ENCODE measurements around the gene IFNLR1. TPM values are rescaled to one million over a fixed set of nuclear protein-coding genes. Genes with fewer than 3 reads are reported as not detected.

Gene IFNLR1
- total RNA-seq, 1 experiment from 2014 or later, result 9.6 TPM

DNA sequence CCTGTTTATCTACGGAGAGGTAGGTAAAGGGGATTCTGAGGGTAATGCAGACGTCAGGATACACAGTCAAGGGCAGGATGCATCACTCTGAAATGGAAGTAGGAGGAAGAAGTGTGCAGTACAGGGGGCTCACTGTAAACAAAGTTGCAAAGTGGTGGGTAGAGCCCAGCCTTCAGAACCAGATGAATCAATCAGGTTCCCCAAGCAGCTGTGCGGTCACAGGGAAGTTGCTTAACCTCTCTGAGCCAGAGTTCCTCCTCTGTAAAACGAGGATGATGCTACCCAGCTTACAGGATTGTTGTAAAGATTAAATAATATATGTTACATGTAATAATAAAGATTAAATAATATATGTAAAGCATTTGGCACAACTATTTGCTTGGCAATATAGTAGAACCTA is 61.6 kb downstream of the IFNLR1 start:
- Mint-ChIP-seq H3K27ac (no peak overlapping the region), H3K4me3 (no peak overlapping the region), H3K36me3 (ENCODE audit: insufficient read depth in 1 of 3, low read depth in 3 of 3) (peaks cover 0 to 8% (median 2%) of the 10 kb centered on the region in 3 experiments; a peak in 1 of 7 replicates), H3K27me3 (ENCODE audit: low read depth) (no peaks in the 10 kb centered on the region), H3K9me3 (peaks cover 0 to 9% of the 10 kb centered on the region in 2 experiments; a peak in 1 of 5 replicates), H3K4me1 (peaks cover 14 to 16% of the 10 kb centered on the region in 2 experiments)
- Histone ChIP-seq H4K91ac (ENCODE audit: insufficient read length, low read depth, low read length) (no peak overlapping the region), H3K56ac (ENCODE audit: insufficient read length, low read depth, low read length) (no peak overlapping the region), H3K79me1 (ENCODE audit: insufficient read depth, low read depth, low read length, poor library complexity, severe bottlenecking) (no peaks in the 10 kb centered on the region), H3K14ac (ENCODE audit: insufficient read depth, low read length) (no peak overlapping the region), H4K8ac (replicated peaks; ENCODE audit: insufficient read length, low read depth, low read length) (no peak overlapping the region), H3K23ac (ENCODE audit: insufficient read length, low read depth, low read length) (no peak overlapping the region), H3K23me2 (ENCODE audit: insufficient read length, low read depth, low read length, poor library complexity, severe bottlenecking) (no peaks in the 10 kb centered on the region), H3K27me3 (ENCODE audit: insufficient read depth, low read length) (no peaks in the 10 kb centered on the region), H4K5ac (ENCODE audit: insufficient read length, low read depth, low read length) (no peak overlapping the region), H3K9me3 (ENCODE audit: control insufficient read depth, low read depth, low read length) (no peaks in the 10 kb centered on the region), H3K4ac (ENCODE audit: low read depth, low read length) (no peak overlapping the region), H2BK5ac (ENCODE audit: insufficient read length, low read length) (no peak overlapping the region), H3K4me2 (ENCODE audit: insufficient read depth, insufficient read length, low read length) (no peak overlapping the region), H2BK12ac (ENCODE audit: insufficient read length, low read depth, low read length) (no peak overlapping the region), H2AFZ (ENCODE audit: low read length) (no peak overlapping the region), H2BK20ac (ENCODE audit: low read depth, low read length, poor library complexity, severe bottlenecking) (no peak overlapping the region), H3T11ph (ENCODE audit: low read length) (no peak overlapping the region), H3K9ac (ENCODE audit: extremely low read depth, insufficient read length, low read length) (no peak overlapping the region), H3K27ac (ENCODE audit: insufficient read length, low read depth, low read length) (no peak overlapping the region), H3K79me2 (ENCODE audit: insufficient read depth, low read length) (no peaks in the 10 kb centered on the region), H3K4me1 (ENCODE audit: insufficient read depth, low read length) (no peaks in the 10 kb centered on the region), H2BK15ac (ENCODE audit: low read depth, low read length) (no peak overlapping the region), H2AK5ac (ENCODE audit: insufficient read length, low read length) (no peak overlapping the region), H2BK120ac (ENCODE audit: low read depth, low read length, poor library complexity, severe bottlenecking) (no peak overlapping the region), H3K18ac (ENCODE audit: insufficient read length, low read depth, low read length) (no peak overlapping the region), H4K20me1 (ENCODE audit: control insufficient read depth, insufficient read depth, insufficient read length) (no peaks in the 10 kb centered on the region)
- no peak for DNase-seq
- TF ChIP-seq CTCF (conservative IDR thresholded peaks at IDR 0.05), result no peak
- WGBS (ENCODE audit: extremely low coverage, insufficient read length, low lambda C conversion rate), result no CpG with 5 or more reads among the region's 4 CpGs

Measured in H9 (cell line).